ENCODE measurements around the gene SLX9.

GRCh38 chr21:44972821-44973220 is 33.0 kb downstream of the SLX9 start:
- TF ChIP-seq POLR2A (IDR thresholded peaks at IDR 0.05) (no peak), CTCF (IDR thresholded peaks at IDR 0.05) (no peak)

Measured in right lobe of liver (tissue), 4 donors.